ENCODE results near the gene PC.
A peak's percentile ranks its signal among the peaks of the same experiment; 100 is the strongest.
"Not testable (repeated sequence)": the region's sequence is repeated elsewhere in the genome, so short reads cannot be mapped to it uniquely, and the experiment has no call there.

PC gene

GRCh38 chr11:66958232-66958955, at the start of gene PC:
Gene PC, minus strand, starts transcription at chr11:66958383. Its CDS starts 86,224 bp downstream, at chr11:66872159.
- peak; percentile 93 for DNase-seq (ENCODE audit: low read depth)

- DNase-seq (ENCODE audit: low read depth), result no peak
These were observed 48.9 kb upstream of the PC start for GRCh38 chr11:67007126-67007525.

GRCh38 chr11:67006029-67006884, 48.1 kb upstream of the PC start:
- DNase-seq (ENCODE audit: low read depth), result no peak

GRCh38 chr11:67005200-67005599, 47.0 kb upstream of the PC start:
- DNase-seq (ENCODE audit: low read depth), result not testable (repeated sequence)

GRCh38 chr11:67002921-67003411, 44.8 kb upstream of the PC start:
- no peak for DNase-seq (ENCODE audit: low read depth)

GRCh38 chr11:67002297-67002913, 44.2 kb upstream of the PC start:
- DNase-seq (ENCODE audit: low read depth), result no peak

- no peak for DNase-seq (ENCODE audit: low read depth)
These were observed 43.1 kb upstream of the PC start for GRCh38 chr11:67001332-67001731.

GRCh38 chr11:66999555-66999954, 41.4 kb upstream of the PC start:
- no peak for DNase-seq (ENCODE audit: low read depth)

GRCh38 chr11:66996609-66997273, 38.6 kb upstream of the PC start:
- DNase-seq (ENCODE audit: low read depth), result no peak

- DNase-seq (ENCODE audit: low read depth), result no peak
These were observed 33.9 kb upstream of the PC start for GRCh38 chr11:66992041-66992440.

GRCh38 chr11:66989360-66989759, 31.2 kb upstream of the PC start:
- DNase-seq (ENCODE audit: low read depth), result not testable (repeated sequence)

GRCh38 chr11:66988741-66989140, 30.6 kb upstream of the PC start:
- DNase-seq (ENCODE audit: low read depth), result not testable (repeated sequence)

GRCh38 chr11:66987924-66988637, 29.9 kb upstream of the PC start:
- no peak for DNase-seq (ENCODE audit: low read depth)

GRCh38 chr11:66987158-66987620, 29.0 kb upstream of the PC start:
- no peak for DNase-seq (ENCODE audit: low read depth)

- DNase-seq (ENCODE audit: low read depth), result no peak
These were observed 28.0 kb upstream of the PC start for GRCh38 chr11:66986178-66986545.

- no peak for DNase-seq (ENCODE audit: low read depth)
These were observed 27.5 kb upstream of the PC start for GRCh38 chr11:66985508-66986177.

- DNase-seq (ENCODE audit: low read depth), result no peak
These were observed 25.2 kb upstream of the PC start for GRCh38 chr11:66983275-66983924.

GRCh38 chr11:66981976-66982578, 23.9 kb upstream of the PC start:
- DNase-seq (ENCODE audit: low read depth), result no peak

GRCh38 chr11:66979336-66979980, 21.3 kb upstream of the PC start:
- no peak for DNase-seq (ENCODE audit: low read depth)
